Mucosa of rectum (tissue), 2 donors: ENCODE measurements around the gene SIK3.

Experiments
- H3K27ac ChIP-seq, 2 donors: one replicate each; pipeline ENCODE4 v1.7.0; 2013; ENCODE audit warnings: inconsistent platforms in 2 of 2, low read depth in 2 of 2, low read length in 2 of 2
- H3K27me3 ChIP-seq, 2 donors: one replicate each; pipeline ENCODE4 v1.7.0; 2013; ENCODE audit warnings: low read length in 2 of 2; ENCODE audit not compliant: control insufficient read depth in 2 of 2, insufficient read depth in 2 of 2
- H3K36me3 ChIP-seq, 2 donors: one replicate each; pipeline ENCODE4 v1.7.0; 2013; ENCODE audit warnings: low read length in 2 of 2; ENCODE audit not compliant: control insufficient read depth in 2 of 2, insufficient read depth in 2 of 2
- H3K4me1 ChIP-seq, 2 donors: one replicate each; pipeline ENCODE4 v1.7.0; 2013; ENCODE audit warnings: low read length in 2 of 2, mild to moderate bottlenecking in 1 of 2; ENCODE audit not compliant: control insufficient read depth in 2 of 2, insufficient read depth in 2 of 2
- H3K4me3 ChIP-seq, 2 donors: one replicate each; pipeline ENCODE4 v1.7.0; 2013; ENCODE audit warnings: low read length in 2 of 2
- H3K9ac ChIP-seq, 2 donors: one replicate each; pipeline ENCODE4 v1.7.0; 2013; ENCODE audit warnings: low read length in 2 of 2, low read depth in 1 of 2, mild to moderate bottlenecking in 1 of 2
- H3K9me3 ChIP-seq, 2 donors: one replicate each; pipeline ENCODE4 v1.7.0; 2013; ENCODE audit warnings: low read length in 2 of 2; ENCODE audit not compliant: control insufficient read depth in 2 of 2
- donor health status: healthy.
- donor health status: Normal muscosa, but diverticular disease.

SIK3 gene

DNA sequence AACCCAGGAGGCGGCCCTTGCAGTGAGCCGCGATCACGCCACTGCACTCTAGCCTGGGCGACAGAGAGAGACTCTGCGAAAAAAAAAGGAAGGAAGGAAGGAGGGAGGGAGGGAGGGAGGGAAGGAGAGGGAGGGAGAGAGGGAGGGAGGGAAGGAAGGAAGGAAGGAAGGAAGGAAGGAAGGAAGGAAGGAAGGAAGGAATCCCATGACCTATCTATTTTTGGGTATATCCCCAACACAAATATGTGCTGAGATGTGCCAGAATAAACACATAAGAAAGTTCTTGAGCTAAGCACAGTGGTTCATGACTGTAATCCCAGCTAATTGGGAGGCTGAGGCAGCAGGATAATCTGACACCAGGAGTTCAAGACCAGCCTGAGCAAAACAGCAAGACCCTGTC lies 82.0 kb downstream of the SIK3 start:
- no peak overlapping the region for H3K9ac ChIP-seq
- H3K9me3 ChIP-seq, result no peaks in the 10 kb centered on the region
- no peaks in the 10 kb centered on the region for H3K36me3 ChIP-seq
- no peak overlapping the region for H3K4me3 ChIP-seq
- H3K4me1 ChIP-seq, result peaks cover 16% of the 10 kb centered on the region in 2 donors
- H3K27me3 ChIP-seq, result no peaks in the 10 kb centered on the region
- H3K27ac ChIP-seq, result no peak overlapping the region

- H3K27ac ChIP-seq, result no peak overlapping the region
- no peaks in the 10 kb centered on the region for H3K36me3 ChIP-seq
- no peak overlapping the region for H3K4me3 ChIP-seq
- no peaks in the 10 kb centered on the region for H3K9me3 ChIP-seq
- H3K9ac ChIP-seq, result no peak overlapping the region
- no peaks in the 10 kb centered on the region for H3K4me1 ChIP-seq
- no peaks in the 10 kb centered on the region for H3K27me3 ChIP-seq
These were observed 86.7 kb downstream of the SIK3 start for GRCh38 chr11:117011541-117011898.

GRCh38 chr11:117010808-117011540 lies 87.3 kb downstream of the SIK3 start:
- Histone ChIP-seq H3K27ac (no peak overlapping the region), H3K27me3 (no peaks in the 10 kb centered on the region), H3K9ac (no peak overlapping the region), H3K9me3 (no peaks in the 10 kb centered on the region), H3K4me3 (no peak overlapping the region), H3K4me1 (no peaks in the 10 kb centered on the region), H3K36me3 (no peaks in the 10 kb centered on the region)

DNA sequence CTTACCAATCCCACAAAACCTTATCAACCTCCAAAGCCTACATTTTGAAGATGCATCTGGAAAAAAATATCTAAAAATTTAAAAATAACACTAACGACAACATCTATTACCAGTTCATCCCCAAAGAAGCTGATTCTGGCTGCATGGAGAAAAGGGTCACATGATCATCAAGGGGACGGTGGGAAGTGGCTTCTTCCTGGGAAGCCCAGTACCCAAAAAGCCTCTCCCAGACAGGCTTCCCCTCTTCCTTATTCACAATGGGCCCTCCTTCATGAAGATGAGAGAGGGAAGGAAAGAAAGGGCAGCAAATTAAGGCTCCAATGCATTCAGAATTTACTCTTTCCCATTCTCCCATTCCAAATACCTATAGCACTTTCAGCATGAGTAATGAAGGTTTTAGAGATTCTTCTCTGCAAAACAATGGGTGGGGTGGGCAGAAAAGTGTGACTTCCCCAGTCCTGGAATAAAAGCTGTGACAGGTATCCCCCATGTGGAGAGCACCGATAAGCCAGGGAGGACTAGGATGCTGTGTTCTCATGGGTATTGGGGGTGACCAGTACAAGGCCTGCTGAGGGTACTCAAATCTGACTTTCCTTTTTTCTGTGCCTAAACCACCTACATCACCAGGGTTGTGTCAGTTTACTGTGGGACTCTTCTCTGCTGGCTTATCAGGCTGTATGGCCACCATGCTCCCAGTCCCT lies 88.2 kb downstream of the SIK3 start:
- no peak overlapping the region for H3K9ac ChIP-seq

GRCh38 chr11:117005758-117006157 lies 92.5 kb downstream of the SIK3 start:
- Histone ChIP-seq H3K9ac (no peak overlapping the region), H3K27ac (no peak overlapping the region), H3K9me3 (no peaks in the 10 kb centered on the region), H3K4me1 (peaks cover 3 to 5% of the 10 kb centered on the region in 2 donors), H3K27me3 (no peaks in the 10 kb centered on the region), H3K36me3 (no peaks in the 10 kb centered on the region), H3K4me3 (no peak overlapping the region)

More for the DNA sequence above, 88.2 kb downstream of the SIK3 start:
- peaks cover 0 to 3% of the 10 kb centered on the region in 2 donors for H3K4me1 ChIP-seq
- no peaks in the 10 kb centered on the region for H3K36me3 ChIP-seq
- H3K9me3 ChIP-seq, result no peaks in the 10 kb centered on the region
- no peak overlapping the region for H3K4me3 ChIP-seq
- no peaks in the 10 kb centered on the region for H3K27me3 ChIP-seq
- no peak overlapping the region for H3K27ac ChIP-seq

DNA sequence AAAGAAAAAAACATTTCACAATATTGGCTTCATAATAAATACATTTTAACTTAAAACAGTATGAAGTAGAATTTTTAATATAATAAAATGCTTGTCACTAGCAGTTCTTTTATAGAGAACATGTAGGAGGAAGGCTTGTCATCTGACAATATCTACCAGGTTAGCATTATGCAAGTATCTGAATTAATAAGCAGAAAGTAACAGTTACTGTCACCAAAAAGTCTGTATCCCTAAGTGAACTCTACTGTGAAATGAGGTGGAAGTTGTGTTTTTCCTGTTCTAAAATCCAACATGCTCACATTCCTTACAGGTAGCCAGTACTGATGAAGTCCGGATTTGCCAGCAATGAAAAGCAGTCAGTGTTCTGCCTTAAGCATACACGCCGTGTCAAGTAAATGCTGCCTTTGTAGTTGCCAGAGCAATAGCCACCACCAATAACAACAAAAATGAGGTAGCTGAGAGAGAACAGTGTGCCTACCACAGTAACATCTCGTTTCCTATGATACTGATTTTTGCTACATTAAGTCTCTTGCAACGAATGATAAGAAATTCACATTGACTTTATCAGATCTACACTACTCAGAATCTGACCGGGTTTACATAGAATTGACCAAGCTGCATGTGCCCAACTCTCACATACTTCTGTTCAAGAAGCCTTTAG lies 95.5 kb downstream of the SIK3 start:
- no peak overlapping the region for H3K27ac ChIP-seq
- no peak overlapping the region for H3K4me3 ChIP-seq
- no peaks in the 10 kb centered on the region for H3K27me3 ChIP-seq
- no peaks in the 10 kb centered on the region for H3K36me3 ChIP-seq
- peaks cover 3 to 5% of the 10 kb centered on the region in 2 donors for H3K4me1 ChIP-seq
- no peak overlapping the region for H3K9ac ChIP-seq
- no peaks in the 10 kb centered on the region for H3K9me3 ChIP-seq

DNA sequence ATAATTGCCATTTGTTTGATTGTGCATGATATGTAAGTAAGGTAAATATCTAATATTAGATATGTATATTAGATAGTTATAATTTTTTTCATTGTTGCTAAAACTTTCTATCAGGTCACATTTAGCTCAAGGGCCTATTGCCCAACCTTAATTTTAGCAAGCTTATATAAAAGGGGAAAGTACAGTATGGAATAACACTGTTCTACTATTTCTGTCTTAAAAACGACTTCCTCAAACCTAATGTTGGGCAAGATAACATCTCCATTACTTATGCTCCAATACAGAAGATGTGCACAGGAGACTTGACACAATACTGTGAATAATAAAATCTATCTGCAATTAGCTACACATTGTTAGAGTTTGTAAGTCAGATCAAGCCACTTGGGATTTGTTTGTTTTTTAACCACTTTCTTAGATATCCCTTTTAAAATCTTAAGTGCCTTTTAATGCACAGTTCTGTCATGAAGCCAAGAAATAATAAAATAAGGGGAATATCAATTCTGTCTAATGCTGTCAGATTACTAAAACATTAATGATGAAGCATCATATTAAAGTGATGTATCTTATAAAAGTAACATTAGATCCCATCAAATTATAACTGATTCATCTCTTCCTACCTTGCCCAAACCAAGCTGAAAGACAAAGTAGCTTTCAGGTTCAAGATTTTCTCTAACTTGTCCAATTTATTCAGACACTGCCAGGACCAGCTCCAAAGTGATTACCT lies 98.1 kb downstream of the SIK3 start:
- Histone ChIP-seq H3K4me3 (no peak overlapping the region), H3K9ac (no peak overlapping the region), H3K27me3 (no peaks in the 10 kb centered on the region), H3K27ac (no peak overlapping the region), H3K9me3 (no peaks in the 10 kb centered on the region), H3K4me1 (peaks cover 0 to 5% of the 10 kb centered on the region in 2 donors), H3K36me3 (no peaks in the 10 kb centered on the region)

DNA sequence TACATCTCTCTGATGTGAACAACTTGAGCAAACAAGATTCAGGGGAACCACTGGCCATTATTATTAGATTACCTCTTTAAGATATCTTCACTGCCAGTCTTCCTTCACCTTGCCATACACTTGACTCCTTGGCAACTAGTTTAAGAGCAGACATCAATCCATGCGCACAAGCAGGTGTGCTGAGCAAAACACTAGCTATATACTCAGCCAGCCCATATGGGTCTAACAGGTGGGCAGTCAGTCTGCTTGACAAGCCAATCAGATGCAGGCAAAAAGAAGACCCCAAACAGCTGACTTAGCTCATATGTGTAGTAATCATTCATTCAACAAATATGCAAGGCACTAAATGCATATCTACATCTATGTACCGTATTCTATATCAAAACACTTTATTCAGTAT lies 101.2 kb downstream of the SIK3 start:
- no peaks in the 10 kb centered on the region for H3K9me3 ChIP-seq
- peaks cover 0 to 2% of the 10 kb centered on the region in 2 donors for H3K4me1 ChIP-seq
- H3K27ac ChIP-seq, result no peak overlapping the region
- no peak overlapping the region for H3K9ac ChIP-seq
- H3K36me3 ChIP-seq, result no peaks in the 10 kb centered on the region
- H3K27me3 ChIP-seq, result no peaks in the 10 kb centered on the region
- H3K4me3 ChIP-seq, result no peak overlapping the region

DNA sequence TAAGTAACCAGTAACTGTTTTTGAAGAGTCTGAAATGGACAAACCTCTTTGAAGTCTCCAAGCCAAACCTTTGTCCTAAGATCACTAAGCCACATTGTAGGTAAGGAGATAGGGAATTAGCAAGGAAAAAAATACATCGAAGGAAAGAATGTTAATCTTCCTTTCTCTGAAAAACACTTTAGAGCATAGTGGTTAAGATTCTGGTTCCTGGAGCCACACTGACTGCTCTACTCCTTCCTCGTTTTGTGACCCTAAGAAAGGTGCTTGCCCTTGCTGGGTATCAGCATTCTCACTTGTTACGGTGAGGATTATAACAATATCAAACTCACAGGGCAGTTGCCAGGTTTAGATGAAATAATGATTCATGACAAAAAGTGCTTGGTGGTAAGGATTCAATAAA lies 104.0 kb downstream of the SIK3 start:
- Histone ChIP-seq H3K36me3 (no peaks in the 10 kb centered on the region), H3K9ac (no peak overlapping the region), H3K27me3 (no peaks in the 10 kb centered on the region), H3K27ac (no peak overlapping the region), H3K4me3 (no peak overlapping the region), H3K4me1 (peaks cover 5 to 10% of the 10 kb centered on the region in 2 donors), H3K9me3 (no peaks in the 10 kb centered on the region)

DNA sequence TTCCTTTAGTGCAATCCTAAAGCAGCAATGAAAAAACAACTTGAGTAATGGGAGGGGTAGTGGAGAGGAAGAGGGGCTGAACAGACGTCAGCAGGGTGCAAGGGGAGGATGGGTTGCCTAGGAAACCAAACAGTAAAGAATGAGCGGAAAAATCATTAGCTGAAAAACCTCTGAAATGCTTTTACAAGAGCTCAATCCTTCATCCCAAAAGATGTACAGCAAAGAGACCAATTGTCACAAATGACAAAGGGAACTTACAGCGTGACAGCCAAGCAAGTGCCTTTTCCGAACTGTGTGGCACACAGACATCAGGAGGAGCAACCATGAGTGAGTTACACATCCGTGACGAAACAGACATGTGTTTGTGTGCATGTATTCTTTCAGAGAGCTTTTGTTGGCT lies 104.6 kb downstream of the SIK3 start:
- H3K27ac ChIP-seq, result no peak overlapping the region
- no peaks in the 10 kb centered on the region for H3K27me3 ChIP-seq
- no peaks in the 10 kb centered on the region for H3K36me3 ChIP-seq
- H3K9ac ChIP-seq, result no peak overlapping the region
- H3K4me3 ChIP-seq, result no peak overlapping the region
- peaks cover 5 to 13% of the 10 kb centered on the region in 2 donors for H3K4me1 ChIP-seq
- no peaks in the 10 kb centered on the region for H3K9me3 ChIP-seq
